Calu3 (cell line): Measurements from ENCODE around the gene ADAM17. TPM values are rescaled to one million over a fixed set of nuclear protein-coding genes. Genes with fewer than 3 reads are reported as not detected.
"Not testable (repeated sequence)": the region's sequence is repeated elsewhere in the genome, so short reads cannot be mapped to it uniquely, and the experiment has no call there.

Experiments used
- BruUV-seq: library from RNA; stranded (reverse); fragments of 400-500 nt; replicated peaks from 2 replicates; lab custom pipeline; 2021; lab: Mats Ljungman, UMichigan
- CTCF ChIA-PET: fragments of 300-600 bp; sonication (Branson Sonifier 250); formaldehyde crosslinking; loops from one replicate; lab custom pipeline; 2022; ENCODE audit warnings: antibody characterized with exemption; lab: Charles Lee
- DNase-seq: peaks from one replicate; pipeline ENCODE4 v3.0.0; 2022
- H3K27ac Mint-ChIP-seq: one replicate; pipeline ENCODE4 v1.8.0; 2022; ENCODE audit warnings: mixed read lengths; ENCODE audit not compliant: unreplicated experiment
- H3K27me3 Mint-ChIP-seq: one replicate; pipeline ENCODE4 v1.8.0; 2022; ENCODE audit warnings: mixed read lengths; ENCODE audit not compliant: unreplicated experiment
- H3K36me3 Mint-ChIP-seq: one replicate; pipeline ENCODE4 v1.8.0; 2022; ENCODE audit warnings: mild to moderate bottlenecking, moderate library complexity, mixed read lengths; ENCODE audit not compliant: insufficient read depth, unreplicated experiment
- H3K4me1 Mint-ChIP-seq: one replicate; pipeline ENCODE4 v1.8.0; 2022; ENCODE audit warnings: mild to moderate bottlenecking, low read depth, mixed read lengths; ENCODE audit not compliant: unreplicated experiment
- H3K4me3 Mint-ChIP-seq: one replicate; pipeline ENCODE4 v1.8.0; 2022; ENCODE audit warnings: mild to moderate bottlenecking, low read depth, moderate library complexity, mixed read lengths; ENCODE audit not compliant: unreplicated experiment
- H3K9me3 Mint-ChIP-seq: one replicate; pipeline ENCODE4 v1.8.0; 2022; ENCODE audit warnings: low read depth, mixed read lengths; ENCODE audit not compliant: unreplicated experiment
- intact Hi-C: fragments of 100-400 bp; cut with micrococcal nuclease; formaldehyde crosslinking; loops from one replicate; pipeline ENCODE4 v1.10.0; 2022; ENCODE audit not compliant: unreplicated experiment
- total RNA-seq: library from RNA; stranded (reverse); gene quantifications from 2 replicates; pipeline ENCODE4 v1.2.3, GENCODE V29; 2022
- TF ChIP-seq, protein P1 (sequence below): fragments of 200-600 bp; IDR thresholded peaks from one replicate; pipeline ENCODE4 v1.8.0; 2022; ENCODE audit warnings: antibody characterized with exemption; ENCODE audit not compliant: unreplicated experiment

The ADAM17 gene
- total RNA-seq, 1 experiment from 2014 or later, result 54.2 TPM

DNA sequence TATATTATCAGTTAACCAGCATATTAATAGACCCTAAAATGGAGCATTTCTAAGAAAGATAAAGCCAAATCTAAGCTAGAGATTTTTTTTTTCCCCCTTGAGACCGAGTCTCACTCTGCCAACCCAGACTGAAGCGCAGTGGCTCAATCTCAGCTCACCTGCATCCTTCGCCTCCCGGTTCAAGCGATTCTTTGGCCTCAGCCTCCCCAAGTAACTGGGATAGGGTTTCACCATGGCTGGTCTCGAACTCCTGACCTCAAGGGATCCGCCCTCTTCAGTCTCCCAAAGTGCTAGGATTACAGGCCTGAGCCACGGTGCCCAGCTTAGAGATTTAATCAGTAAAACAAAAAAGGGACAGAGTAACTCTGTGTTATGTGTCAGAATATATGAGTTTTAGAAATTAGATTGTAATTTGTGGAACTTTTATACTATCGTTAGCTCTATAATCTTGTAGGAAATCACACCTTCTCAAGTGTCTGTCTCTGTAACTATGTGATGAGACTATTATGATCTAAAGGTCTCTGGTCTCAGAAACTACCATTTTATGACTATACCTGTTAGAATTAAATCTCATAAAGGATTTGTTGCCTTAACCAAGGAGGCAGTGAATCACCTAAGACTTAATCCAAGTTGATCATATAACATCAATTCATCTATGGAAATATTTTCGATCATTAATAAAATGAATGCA is 41.1 kb upstream of the ADAM17 start:
- peaks cover 43% of the 10 kb centered on the region for H3K36me3 Mint-ChIP-seq
- H3K9me3 Mint-ChIP-seq, result peaks cover 8% of the 10 kb centered on the region
- H3K27ac Mint-ChIP-seq, result peak overlapping the region; percentile 64
- no peak for DNase-seq
- no TSS peak for BruUV-seq
- H3K4me1 Mint-ChIP-seq, result peaks cover 19% of the 10 kb centered on the region
- intact Hi-C loops, result no loop called here
- CTCF ChIA-PET, result interaction anchor here (0.7 to 0.9 kb wide), 2 partner anchors 12 to 58 kb away, joined by 3 to 4 read pairs; no protein-coding TSS in a partner anchor
- TF ChIP-seq, protein P1, sequence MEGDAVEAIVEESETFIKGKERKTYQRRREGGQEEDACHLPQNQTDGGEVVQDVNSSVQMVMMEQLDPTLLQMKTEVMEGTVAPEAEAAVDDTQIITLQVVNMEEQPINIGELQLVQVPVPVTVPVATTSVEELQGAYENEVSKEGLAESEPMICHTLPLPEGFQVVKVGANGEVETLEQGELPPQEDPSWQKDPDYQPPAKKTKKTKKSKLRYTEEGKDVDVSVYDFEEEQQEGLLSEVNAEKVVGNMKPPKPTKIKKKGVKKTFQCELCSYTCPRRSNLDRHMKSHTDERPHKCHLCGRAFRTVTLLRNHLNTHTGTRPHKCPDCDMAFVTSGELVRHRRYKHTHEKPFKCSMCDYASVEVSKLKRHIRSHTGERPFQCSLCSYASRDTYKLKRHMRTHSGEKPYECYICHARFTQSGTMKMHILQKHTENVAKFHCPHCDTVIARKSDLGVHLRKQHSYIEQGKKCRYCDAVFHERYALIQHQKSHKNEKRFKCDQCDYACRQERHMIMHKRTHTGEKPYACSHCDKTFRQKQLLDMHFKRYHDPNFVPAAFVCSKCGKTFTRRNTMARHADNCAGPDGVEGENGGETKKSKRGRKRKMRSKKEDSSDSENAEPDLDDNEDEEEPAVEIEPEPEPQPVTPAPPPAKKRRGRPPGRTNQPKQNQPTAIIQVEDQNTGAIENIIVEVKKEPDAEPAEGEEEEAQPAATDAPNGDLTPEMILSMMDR, result no peak
- no peaks in the 10 kb centered on the region for H3K27me3 Mint-ChIP-seq
- H3K4me3 Mint-ChIP-seq, result no peak overlapping the region

- CTCF ChIA-PET, result interaction anchor here (0.7 to 1.5 kb wide), 4 partner anchors 8 to 388 kb away, joined by 3 to 8 read pairs (median 5); no protein-coding TSS in a partner anchor
- TF ChIP-seq, protein P1, result no peak
- peaks cover 8% of the 10 kb centered on the region for H3K9me3 Mint-ChIP-seq
- no TSS peak for BruUV-seq
- DNase-seq, result no peak
- intact Hi-C loops, result no loop called here
- H3K27ac Mint-ChIP-seq, result peak overlapping the region; percentile 64
- H3K4me3 Mint-ChIP-seq, result no peak overlapping the region
- peaks cover 50% of the 10 kb centered on the region for H3K36me3 Mint-ChIP-seq
- H3K4me1 Mint-ChIP-seq, result peaks cover 19% of the 10 kb centered on the region
- no peaks in the 10 kb centered on the region for H3K27me3 Mint-ChIP-seq
Measured at GRCh38 chr2:9595746-9596145, 40.1 kb upstream of the ADAM17 start.

GRCh38 chr2:9595256-9595655 is 39.6 kb upstream of the ADAM17 start:
- Mint-ChIP-seq H3K4me1 (peaks cover 19% of the 10 kb centered on the region), H3K4me3 (peak overlapping the region; percentile 39), H3K27ac (peak overlapping the region; percentile 87), H3K36me3 (peaks cover 45% of the 10 kb centered on the region)
- DNase-seq, result peak; percentile 26
- H3K27me3 Mint-ChIP-seq, intact Hi-C loops, H3K9me3 Mint-ChIP-seq, BruUV-seq: not testable (repeated sequence)
- CTCF ChIA-PET, result interaction anchor here (0.7 to 1.5 kb wide), 9 partner anchors 8 to 388 kb away, joined by 3 to 8 read pairs (median 4); partner anchors contain the start of genes ADAM17 and YWHAQ

GRCh38 chr2:9594366-9595054 is 38.9 kb upstream of the ADAM17 start:
- no peaks in the 10 kb centered on the region for H3K27me3 Mint-ChIP-seq
- H3K4me1 Mint-ChIP-seq, result peaks cover 19% of the 10 kb centered on the region
- BruUV-seq, result no TSS peak
- peak; percentile 40 for DNase-seq
- H3K4me3 Mint-ChIP-seq, result peak overlapping the region; percentile 39
- peaks cover 1% of the 10 kb centered on the region for H3K9me3 Mint-ChIP-seq
- peak overlapping the region; percentile 87 for H3K27ac Mint-ChIP-seq
- intact Hi-C loops, result no loop called here
- peaks cover 37% of the 10 kb centered on the region for H3K36me3 Mint-ChIP-seq
- CTCF ChIA-PET, result interaction anchor here (0.5 to 1.5 kb wide), 7 partner anchors 9 to 170 kb away, joined by 3 to 6 read pairs (median 4); partner anchors contain the start of genes ADAM17 and YWHAQ
- TF ChIP-seq, protein P1, result no peak
